Upper lobe of left lung (tissue), 4 donors: ENCODE data around the gene RECQL5.

Experiments used
- CTCF ChIP-seq, 6 experiments: fragments of 450-650 bp in 4 of 6; fragments of 200-600 bp in 2 of 6; sonication (generic) in 2 of 6; IDR thresholded peaks; one replicate each; pipeline ENCODE4 v1.5.1; 2016 to 2019; ENCODE audit warnings: antibody characterized with exemption in 6 of 6
- EP300 ChIP-seq, 4 donors: sonication (generic); formaldehyde crosslinking; IDR thresholded peaks; one replicate each; pipeline ENCODE4 v1.5.1; 2017; ENCODE audit warnings: antibody characterized with exemption in 4 of 4, control low read depth in 2 of 4
- POLR2A ChIP-seq, 4 donors: fragments of 450-650 bp; IDR thresholded peaks; one replicate each; pipeline ENCODE4 v1.5.1; 2016 to 2017; ENCODE audit warnings: antibody characterized with exemption in 4 of 4, mild to moderate bottlenecking in 2 of 4

- TF ChIP-seq CTCF (IDR thresholded peaks at IDR 0.05) (no peak), POLR2A (IDR thresholded peaks at IDR 0.05) (no peak), EP300 (IDR thresholded peaks at IDR 0.05) (no peak)
Measured at GRCh38 chr17:75622076-75622475, 44.9 kb downstream of the RECQL5 start.
